Adrenal gland (tissue), 5 donors: ENCODE results near the gene TCF4.

Source experiments
- CTCF ChIP-seq, 6 experiments: fragments of 450-650 bp in 4 of 6; fragments of 200-600 bp in 2 of 6; sonication (generic) in 1 of 6; IDR thresholded peaks; 1 replicate in 5 of 6; 2 replicates in 1 of 6; pipeline versions ENCODE4 v1.5.1 to v1.8.0; 2016 to 2021; ENCODE audit warnings: antibody characterized with exemption in 6 of 6, mild to moderate bottlenecking in 2 of 6, moderate library complexity in 1 of 6
- POLR2A ChIP-seq, 2 donors: fragments of 450-650 bp; IDR thresholded peaks; one replicate each; pipeline ENCODE4 v1.6.1; 2017; ENCODE audit warnings: antibody characterized with exemption in 2 of 2, mild to moderate bottlenecking in 2 of 2, moderate library complexity in 1 of 2
- donor health status: DM: no; HTN: no; CAD: no.

GRCh38 chr18:55407774-55408535, 180.0 kb downstream of the TCF4 start:
- no peak for TF ChIP-seq CTCF (IDR thresholded peaks at IDR 0.05)
- TF ChIP-seq POLR2A (IDR thresholded peaks at IDR 0.05) = no peak
